Activated CD8-positive, alpha-beta memory T cell treated with anti-CD3 and anti-CD28 coated beads, Interleukin-2, amount 10 ng/mL, durations not matched to agents 7 days and 5 days (primary cell): ENCODE data around the gene CRACR2A. TPM values are rescaled to one million over a fixed set of nuclear protein-coding genes. Genes with fewer than 3 reads are reported as not detected.

Experiments
- ATAC-seq: fragments of 150-1000 bp; cut with Tn5 transposase; one replicate; pipeline ENCODE4 v1.10.0; 2021; ENCODE audit warnings: moderate library complexity
- CTCF ChIA-PET: fragments of 350-600 bp; sonication (Branson Sonifier 250); formaldehyde crosslinking; loops from one replicate; lab custom pipeline; 2021; ENCODE audit warnings: antibody characterized with exemption; lab: Charles Lee
- DNase-seq: peaks from one replicate; pipeline ENCODE4 v3.0.0-alpha.2; 2020
- H3K27ac Mint-ChIP-seq: one replicate; pipeline ENCODE4 v1.8.0; 2021; ENCODE audit warnings: mild to moderate bottlenecking, mixed read lengths
- H3K27me3 Mint-ChIP-seq: one replicate; pipeline ENCODE4 v1.8.0; 2021; ENCODE audit warnings: mixed read lengths
- H3K36me3 Mint-ChIP-seq: one replicate; pipeline ENCODE4 v1.8.0; 2021; ENCODE audit warnings: mild to moderate bottlenecking, mixed read lengths
- H3K4me1 Mint-ChIP-seq: one replicate; pipeline ENCODE4 v1.8.0; 2021; ENCODE audit warnings: mixed read lengths
- H3K4me3 Mint-ChIP-seq: one replicate; pipeline ENCODE4 v1.8.0; 2021; ENCODE audit warnings: mild to moderate bottlenecking, moderate library complexity, mixed read lengths
- H3K9me3 Mint-ChIP-seq: one replicate; pipeline ENCODE4 v1.8.0; 2022; ENCODE audit warnings: low read depth, mixed read lengths
- total RNA-seq, 2 experiments: library from RNA; stranded (reverse); gene quantifications; one replicate each; pipeline ENCODE4 v1.2.3, GENCODE V29; 2021

Gene CRACR2A
- total RNA-seq, 2 experiments from 2014 or later = 36.5 to 52.0 TPM

GRCh38 chr12:3727877-3728632 is 24.9 kb downstream of the CRACR2A start:
- Mint-ChIP-seq H3K9me3 (peaks cover 7% of the 10 kb centered on the region), H3K27me3 (no peaks in the 10 kb centered on the region)
- ATAC-seq = peak; percentile 85

GRCh38 chr12:3727354-3727753 is 25.6 kb downstream of the CRACR2A start:
- Mint-ChIP-seq H3K9me3 (peaks cover 11% of the 10 kb centered on the region), H3K36me3 (peaks cover 84% of the 10 kb centered on the region), H3K4me1 (peaks cover 43% of the 10 kb centered on the region), H3K27me3 (no peaks in the 10 kb centered on the region), H3K27ac (peak overlapping the region; percentile 68), H3K4me3 (peak overlapping the region; percentile 43)
- no peak for ATAC-seq
- no peak for DNase-seq
- CTCF ChIA-PET = interaction anchor here (1.1 to 3.5 kb wide), 4 partner anchors 12 to 427 kb away, joined by 3 to 59 read pairs (median 7); no protein-coding TSS in a partner anchor

More at GRCh38 chr12:3727877-3728632, 24.9 kb downstream of the CRACR2A start:
- H3K4me3 Mint-ChIP-seq = peak overlapping the region; percentile 61
- H3K4me1 Mint-ChIP-seq = peaks cover 43% of the 10 kb centered on the region
- peaks cover 83% of the 10 kb centered on the region for H3K36me3 Mint-ChIP-seq
- H3K27ac Mint-ChIP-seq = peak overlapping the region; percentile 96
- peak; percentile 84 for DNase-seq
- CTCF ChIA-PET = interaction anchor here (0.9 to 3.5 kb wide), 7 partner anchors 15 to 549 kb away, joined by 3 to 59 read pairs (median 5); partner anchors contain the start of gene CRACR2A

- DNase-seq (no peak), ATAC-seq (no peak)
- Mint-ChIP-seq H3K4me3 (no peak overlapping the region), H3K4me1 (peaks cover 41% of the 10 kb centered on the region), H3K36me3 (peaks cover 85% of the 10 kb centered on the region), H3K27me3 (no peaks in the 10 kb centered on the region), H3K27ac (peak overlapping the region; percentile 29), H3K9me3 (peaks cover 16% of the 10 kb centered on the region)
- CTCF ChIA-PET = interaction anchor here (1.1 kb wide), 1 partner anchor 11 kb away, joined by 3 read pairs; no protein-coding TSS in a partner anchor
These were observed 26.5 kb downstream of the CRACR2A start for GRCh38 chr12:3726456-3726855.

GRCh38 chr12:3725388-3726115 is 27.4 kb downstream of the CRACR2A start:
- DNase-seq = no peak
- CTCF ChIA-PET = no interaction called here
- Mint-ChIP-seq H3K4me1 (peaks cover 40% of the 10 kb centered on the region), H3K27me3 (no peaks in the 10 kb centered on the region), H3K9me3 (peaks cover 18% of the 10 kb centered on the region), H3K4me3 (no peak overlapping the region), H3K27ac (peak overlapping the region; percentile 2), H3K36me3 (peaks cover 84% of the 10 kb centered on the region)
- no peak for ATAC-seq

- Mint-ChIP-seq H3K27ac (no peak overlapping the region), H3K4me3 (no peak overlapping the region), H3K9me3 (peaks cover 18% of the 10 kb centered on the region), H3K4me1 (peaks cover 27% of the 10 kb centered on the region), H3K36me3 (peaks cover 80% of the 10 kb centered on the region), H3K27me3 (no peaks in the 10 kb centered on the region)
- ATAC-seq (no peak), DNase-seq (no peak)
- CTCF ChIA-PET = interaction anchor here (0.7 kb wide), 1 partner anchor 19 kb away, joined by 3 read pairs; no protein-coding TSS in a partner anchor
These were observed 28.7 kb downstream of the CRACR2A start for GRCh38 chr12:3723916-3724805.

GRCh38 chr12:3722368-3722767 is 30.5 kb downstream of the CRACR2A start:
- DNase-seq = no peak
- peaks cover 18% of the 10 kb centered on the region for H3K9me3 Mint-ChIP-seq
- peaks cover 11% of the 10 kb centered on the region for H3K4me1 Mint-ChIP-seq
- no peak overlapping the region for H3K27ac Mint-ChIP-seq
- H3K4me3 Mint-ChIP-seq = no peak overlapping the region
- H3K36me3 Mint-ChIP-seq = peaks cover 86% of the 10 kb centered on the region
- no peaks in the 10 kb centered on the region for H3K27me3 Mint-ChIP-seq
- CTCF ChIA-PET = no interaction called here
- ATAC-seq = no peak

- ATAC-seq (no peak), DNase-seq (peak; percentile 22)
- Mint-ChIP-seq H3K36me3 (peaks cover 84% of the 10 kb centered on the region), H3K4me3 (no peak overlapping the region), H3K27ac (no peak overlapping the region), H3K27me3 (no peaks in the 10 kb centered on the region), H3K4me1 (peaks cover 2% of the 10 kb centered on the region), H3K9me3 (peaks cover 18% of the 10 kb centered on the region)
- CTCF ChIA-PET = no interaction called here
These were observed 32.1 kb downstream of the CRACR2A start for GRCh38 chr12:3720772-3721171.

GRCh38 chr12:3718100-3718499 is 34.8 kb downstream of the CRACR2A start:
- CTCF ChIA-PET = no interaction called here
- H3K27me3 Mint-ChIP-seq = no peaks in the 10 kb centered on the region
- peaks cover 4% of the 10 kb centered on the region for H3K4me1 Mint-ChIP-seq
- peaks cover 11% of the 10 kb centered on the region for H3K9me3 Mint-ChIP-seq
- ATAC-seq = no peak
- no peak overlapping the region for H3K4me3 Mint-ChIP-seq
- peaks cover 62% of the 10 kb centered on the region for H3K36me3 Mint-ChIP-seq
- DNase-seq = peak; percentile 8
- H3K27ac Mint-ChIP-seq = no peak overlapping the region

GRCh38 chr12:3717283-3717898 is 35.5 kb downstream of the CRACR2A start:
- H3K27ac Mint-ChIP-seq = no peak overlapping the region
- peak; percentile 23 for DNase-seq
- H3K36me3 Mint-ChIP-seq = peaks cover 60% of the 10 kb centered on the region
- H3K4me1 Mint-ChIP-seq = peaks cover 4% of the 10 kb centered on the region
- no peak overlapping the region for H3K4me3 Mint-ChIP-seq
- CTCF ChIA-PET = no interaction called here
- peaks cover 7% of the 10 kb centered on the region for H3K9me3 Mint-ChIP-seq
- no peaks in the 10 kb centered on the region for H3K27me3 Mint-ChIP-seq
- no peak for ATAC-seq

GRCh38 chr12:3715999-3716398 is 36.9 kb downstream of the CRACR2A start:
- Mint-ChIP-seq H3K4me1 (peaks cover 4% of the 10 kb centered on the region), H3K4me3 (no peak overlapping the region), H3K36me3 (peaks cover 61% of the 10 kb centered on the region), H3K9me3 (no peaks in the 10 kb centered on the region), H3K27ac (no peak overlapping the region), H3K27me3 (no peaks in the 10 kb centered on the region)
- ATAC-seq = no peak
- CTCF ChIA-PET = interaction anchor here (0.7 to 1.5 kb wide), 2 partner anchors 9 to 11 kb away, joined by 3 read pairs; no protein-coding TSS in a partner anchor
- no peak for DNase-seq

GRCh38 chr12:3713947-3714346 is 39.0 kb downstream of the CRACR2A start:
- H3K27ac Mint-ChIP-seq = no peak overlapping the region
- DNase-seq (no peak), ATAC-seq (no peak)
- no peak overlapping the region for H3K4me3 Mint-ChIP-seq
- no peaks in the 10 kb centered on the region for H3K27me3 Mint-ChIP-seq
- no peaks in the 10 kb centered on the region for H3K9me3 Mint-ChIP-seq
- H3K4me1 Mint-ChIP-seq = peaks cover 6% of the 10 kb centered on the region
- CTCF ChIA-PET = no interaction called here
- H3K36me3 Mint-ChIP-seq = peaks cover 53% of the 10 kb centered on the region

GRCh38 chr12:3713483-3713882 is 39.4 kb downstream of the CRACR2A start:
- CTCF ChIA-PET = no interaction called here
- Mint-ChIP-seq H3K27ac (no peak overlapping the region), H3K9me3 (no peaks in the 10 kb centered on the region), H3K27me3 (no peaks in the 10 kb centered on the region), H3K36me3 (peaks cover 52% of the 10 kb centered on the region), H3K4me1 (peaks cover 6% of the 10 kb centered on the region), H3K4me3 (no peak overlapping the region)
- ATAC-seq = no peak
- DNase-seq = no peak
